Astrocyte (in vitro differentiated cells and primary cell): ENCODE results near the gene LRRC17.

Experiments
- EZH2 ChIP-seq: IDR thresholded peaks from 2 replicates; pipeline ENCODE4 v1.6.1; 2012; ENCODE audit warnings: mild to moderate bottlenecking, low read length, inconsistent platforms; ENCODE audit not compliant: insufficient read depth
- TF ChIP-seq, protein P1 (sequence below): IDR thresholded peaks from 2 replicates; pipeline ENCODE4 v1.5.1; 2011; ENCODE audit warnings: low read depth, mild to moderate bottlenecking, inconsistent platforms, low read length, moderate library complexity; ENCODE audit not compliant: insufficient read depth

- TF ChIP-seq, protein P1, sequence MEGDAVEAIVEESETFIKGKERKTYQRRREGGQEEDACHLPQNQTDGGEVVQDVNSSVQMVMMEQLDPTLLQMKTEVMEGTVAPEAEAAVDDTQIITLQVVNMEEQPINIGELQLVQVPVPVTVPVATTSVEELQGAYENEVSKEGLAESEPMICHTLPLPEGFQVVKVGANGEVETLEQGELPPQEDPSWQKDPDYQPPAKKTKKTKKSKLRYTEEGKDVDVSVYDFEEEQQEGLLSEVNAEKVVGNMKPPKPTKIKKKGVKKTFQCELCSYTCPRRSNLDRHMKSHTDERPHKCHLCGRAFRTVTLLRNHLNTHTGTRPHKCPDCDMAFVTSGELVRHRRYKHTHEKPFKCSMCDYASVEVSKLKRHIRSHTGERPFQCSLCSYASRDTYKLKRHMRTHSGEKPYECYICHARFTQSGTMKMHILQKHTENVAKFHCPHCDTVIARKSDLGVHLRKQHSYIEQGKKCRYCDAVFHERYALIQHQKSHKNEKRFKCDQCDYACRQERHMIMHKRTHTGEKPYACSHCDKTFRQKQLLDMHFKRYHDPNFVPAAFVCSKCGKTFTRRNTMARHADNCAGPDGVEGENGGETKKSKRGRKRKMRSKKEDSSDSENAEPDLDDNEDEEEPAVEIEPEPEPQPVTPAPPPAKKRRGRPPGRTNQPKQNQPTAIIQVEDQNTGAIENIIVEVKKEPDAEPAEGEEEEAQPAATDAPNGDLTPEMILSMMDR = no peak
- TF ChIP-seq EZH2 = no peak
Observed at GRCh38 chr7:102981451-102981850, 68.7 kb downstream of the LRRC17 start.
